ENCODE data around the gene CD164L2.

Gene CD164L2

GRCh38 chr1:27363766-27364695 lies 19.1 kb downstream of the CD164L2 start:
- DNase-seq (ENCODE audit: low read depth), result no peak

DNA sequence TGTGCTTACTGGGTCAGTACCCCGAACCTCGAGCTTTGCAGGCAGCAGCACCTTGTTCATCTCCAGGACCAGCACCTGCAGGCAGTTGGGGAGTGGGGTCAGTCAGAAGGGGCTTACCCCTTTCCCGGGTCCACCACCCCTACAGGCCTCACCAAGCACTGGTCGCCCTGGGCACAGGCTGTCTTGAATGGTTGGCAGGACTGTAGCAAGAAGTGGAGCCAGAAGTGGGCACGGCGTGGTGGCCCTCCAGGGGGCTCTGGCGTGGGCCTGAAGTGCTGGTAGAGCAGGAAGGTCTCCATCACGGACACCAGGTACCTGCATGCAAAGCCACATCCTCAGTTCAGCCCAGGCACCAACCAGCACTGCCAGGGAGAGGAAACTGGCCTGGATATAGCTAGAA lies 21.6 kb downstream of the CD164L2 start:
- DNase-seq (ENCODE audit: low read depth), result no peak

- DNase-seq (ENCODE audit: low read depth), result no peak
Measured at GRCh38 chr1:27361044-27361402, 22.1 kb downstream of the CD164L2 start.

GRCh38 chr1:27360159-27361043 lies 22.7 kb downstream of the CD164L2 start:
- DNase-seq (ENCODE audit: low read depth), result peak; percentile 39

DNA sequence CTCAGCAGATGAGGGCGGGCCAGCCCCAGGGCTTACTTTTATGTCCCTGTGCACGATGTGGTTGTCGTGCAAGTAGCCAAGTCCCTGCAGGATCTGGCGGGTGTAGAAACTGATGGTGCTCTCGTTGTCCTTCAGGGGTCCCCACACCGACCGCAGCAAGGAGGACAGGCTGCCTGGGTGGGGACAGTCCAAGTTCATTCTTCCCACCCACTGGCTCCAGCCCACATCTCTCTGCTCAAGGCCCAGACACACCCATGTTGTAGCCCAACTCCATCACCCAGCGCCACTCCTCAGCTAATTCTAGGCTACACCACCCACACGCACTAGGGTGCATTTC lies 23.3 kb downstream of the CD164L2 start:
- no peak for DNase-seq (ENCODE audit: low read depth)

GRCh38 chr1:27358928-27359313 lies 24.2 kb downstream of the CD164L2 start:
- no peak for DNase-seq (ENCODE audit: low read depth)

GRCh38 chr1:27358038-27358927 lies 24.9 kb downstream of the CD164L2 start:
- no peak for DNase-seq (ENCODE audit: low read depth)

DNA sequence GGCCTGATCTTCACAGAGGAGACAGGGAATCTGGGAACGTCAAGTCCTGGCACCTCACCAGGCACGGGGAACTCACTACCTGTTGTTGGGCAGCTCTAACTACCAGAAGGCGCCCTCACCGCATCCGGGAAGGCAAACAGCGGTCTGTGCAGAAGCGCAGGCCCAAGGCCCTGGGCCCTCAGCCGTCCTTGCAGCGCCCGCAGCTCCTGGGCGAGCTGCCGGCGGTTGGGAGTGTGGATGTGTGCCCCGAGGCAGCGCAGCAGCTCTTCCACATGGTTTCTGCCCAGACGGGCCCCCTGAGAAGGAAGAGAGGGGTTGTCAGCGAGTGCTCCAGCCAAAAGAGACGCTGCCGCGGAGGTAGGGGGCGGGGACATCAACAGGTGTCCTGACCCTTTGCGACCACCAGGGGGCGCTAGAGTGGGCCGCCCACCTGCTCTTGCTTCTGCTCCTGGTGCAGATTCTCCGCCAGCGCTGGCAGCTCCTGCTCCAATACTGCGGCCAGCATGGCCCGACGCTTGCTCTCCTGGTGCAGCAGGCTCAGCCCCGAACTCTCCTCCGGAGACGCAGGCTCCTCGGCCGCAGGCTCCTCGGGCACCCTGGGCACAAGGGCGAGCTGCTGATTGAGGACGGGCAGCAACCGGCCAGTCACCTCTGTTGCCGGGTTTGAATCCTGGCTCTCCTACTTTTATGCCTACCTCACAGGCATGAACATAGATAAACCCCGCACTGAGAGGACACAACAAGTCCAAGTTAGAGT lies 25.7 kb downstream of the CD164L2 start:
- DNase-seq (ENCODE audit: low read depth), result peak; percentile 73

DNA sequence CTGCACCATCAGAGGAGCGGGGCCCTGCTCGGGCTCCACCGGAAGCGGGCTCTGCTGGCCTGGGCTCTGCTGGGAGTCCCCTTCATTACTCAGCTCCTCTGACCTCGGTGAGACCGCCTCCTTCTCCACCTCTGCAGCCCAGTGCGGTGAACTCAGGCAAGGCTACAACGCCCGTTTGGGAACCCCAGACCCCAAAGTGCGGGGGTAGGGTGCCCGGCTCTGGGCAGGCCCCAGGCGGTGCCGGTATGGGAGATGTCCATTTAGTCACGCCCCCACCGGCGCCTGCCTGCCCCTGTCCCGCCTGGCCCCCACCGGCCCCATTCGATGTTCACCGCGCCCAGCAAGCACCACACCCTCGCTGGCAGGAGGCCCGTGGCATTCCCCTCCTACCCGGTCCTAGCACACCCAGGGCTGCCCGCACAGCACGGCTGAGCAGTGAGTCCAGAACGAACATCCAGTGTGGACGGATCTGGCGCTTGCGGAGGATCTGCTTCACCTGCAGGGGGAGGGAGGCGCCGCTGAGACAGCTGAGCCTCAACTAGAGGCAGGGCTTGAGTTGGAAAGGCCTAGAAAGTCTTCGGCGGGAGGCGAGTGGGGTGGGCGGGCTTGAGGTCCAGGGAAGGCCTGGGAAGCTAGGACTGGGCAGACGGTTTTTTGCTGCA lies 26.4 kb downstream of the CD164L2 start:
- DNase-seq (ENCODE audit: low read depth), result peak; percentile 43

GRCh38 chr1:27356277-27356618 lies 26.9 kb downstream of the CD164L2 start:
- no peak for DNase-seq (ENCODE audit: low read depth)

DNA sequence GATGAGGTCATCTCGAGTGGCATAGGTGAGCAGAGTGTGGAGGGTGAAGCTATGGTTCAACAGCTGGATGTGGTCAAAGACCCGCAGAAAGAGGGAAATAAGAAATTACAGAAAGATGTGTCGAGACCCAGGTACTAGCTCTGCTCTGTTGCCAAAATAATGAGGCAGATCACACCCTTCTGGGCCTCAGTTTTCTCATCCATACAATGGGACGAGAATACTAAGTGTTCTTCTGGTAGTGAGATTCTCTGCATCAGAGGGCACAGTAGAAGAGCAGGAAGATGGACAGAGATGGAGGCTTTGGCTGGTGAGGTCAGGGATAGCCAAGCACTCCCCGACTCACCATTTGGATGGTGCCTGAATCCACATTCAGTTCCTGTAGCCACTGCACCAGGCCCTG lies 27.4 kb downstream of the CD164L2 start:
- no peak for DNase-seq (ENCODE audit: low read depth)

DNA sequence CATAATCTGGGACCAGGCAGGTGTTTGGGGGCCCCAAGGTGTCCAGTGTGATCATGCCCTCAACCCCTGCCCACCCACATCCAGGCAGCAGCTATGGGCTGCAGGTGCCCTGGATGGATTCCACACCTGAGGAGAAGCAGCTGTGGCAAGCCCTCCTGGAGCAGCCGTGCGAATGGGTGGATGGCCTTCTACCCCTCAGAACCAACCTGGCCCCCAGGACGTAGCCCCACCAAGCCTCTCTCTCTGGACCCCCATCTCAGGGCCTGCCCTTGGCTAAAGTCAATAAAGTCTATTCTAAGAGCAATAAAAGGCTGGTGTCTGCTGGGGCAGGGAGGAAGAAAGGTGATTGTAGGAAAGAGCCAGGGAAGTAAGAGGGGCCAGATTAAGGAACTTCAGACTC lies 29.5 kb downstream of the CD164L2 start:
- DNase-seq (ENCODE audit: low read depth), result no peak

- no peak for DNase-seq (ENCODE audit: low read depth)
Measured at GRCh38 chr1:27353166-27353565, 30.0 kb downstream of the CD164L2 start.

GRCh38 chr1:27351541-27352107 lies 31.5 kb downstream of the CD164L2 start:
- no peak for DNase-seq (ENCODE audit: low read depth)

DNA sequence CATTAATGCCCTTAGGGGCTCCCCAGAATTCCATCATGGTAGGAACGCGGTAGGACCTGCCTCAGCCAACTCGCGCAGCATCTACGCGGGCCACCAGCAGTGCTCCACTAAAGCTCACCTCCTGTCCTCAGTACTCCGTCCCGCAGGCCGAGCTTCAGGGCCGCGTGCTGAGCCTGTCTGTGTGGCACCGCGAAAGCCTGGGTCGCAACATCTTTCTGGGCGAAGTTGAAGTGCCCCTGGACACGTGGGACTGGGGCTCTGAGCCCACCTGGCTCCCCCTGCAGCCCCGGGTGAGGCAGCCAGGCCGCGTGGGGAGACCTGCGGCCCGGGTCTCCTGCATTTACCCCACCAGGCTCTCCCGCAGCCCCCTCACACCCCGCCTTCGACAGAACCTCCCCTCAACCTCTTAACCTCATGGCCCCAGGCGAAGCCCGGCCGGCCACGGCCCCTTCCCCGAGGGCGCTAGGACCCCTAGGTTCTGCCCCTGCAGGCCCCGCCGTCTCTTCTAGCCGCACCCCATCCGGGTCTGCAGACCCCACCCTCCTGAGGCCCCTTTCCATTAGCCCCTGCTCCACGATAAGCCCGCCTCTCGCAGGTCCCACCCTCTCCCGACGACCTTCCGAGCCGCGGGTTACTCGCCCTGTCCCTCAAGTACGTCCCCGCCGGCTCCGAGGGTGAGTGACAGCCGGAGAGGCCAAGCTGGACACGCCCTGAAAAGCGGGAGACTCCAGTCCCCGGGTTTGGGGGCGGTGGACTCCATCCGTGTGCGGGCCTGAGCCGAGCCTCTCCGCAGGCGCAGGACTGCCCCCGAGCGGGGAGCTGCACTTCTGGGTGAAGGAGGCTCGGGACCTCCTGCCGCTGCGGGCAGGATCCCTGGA lies 32.2 kb downstream of the CD164L2 start:
- no peak for DNase-seq (ENCODE audit: low read depth)

DNA sequence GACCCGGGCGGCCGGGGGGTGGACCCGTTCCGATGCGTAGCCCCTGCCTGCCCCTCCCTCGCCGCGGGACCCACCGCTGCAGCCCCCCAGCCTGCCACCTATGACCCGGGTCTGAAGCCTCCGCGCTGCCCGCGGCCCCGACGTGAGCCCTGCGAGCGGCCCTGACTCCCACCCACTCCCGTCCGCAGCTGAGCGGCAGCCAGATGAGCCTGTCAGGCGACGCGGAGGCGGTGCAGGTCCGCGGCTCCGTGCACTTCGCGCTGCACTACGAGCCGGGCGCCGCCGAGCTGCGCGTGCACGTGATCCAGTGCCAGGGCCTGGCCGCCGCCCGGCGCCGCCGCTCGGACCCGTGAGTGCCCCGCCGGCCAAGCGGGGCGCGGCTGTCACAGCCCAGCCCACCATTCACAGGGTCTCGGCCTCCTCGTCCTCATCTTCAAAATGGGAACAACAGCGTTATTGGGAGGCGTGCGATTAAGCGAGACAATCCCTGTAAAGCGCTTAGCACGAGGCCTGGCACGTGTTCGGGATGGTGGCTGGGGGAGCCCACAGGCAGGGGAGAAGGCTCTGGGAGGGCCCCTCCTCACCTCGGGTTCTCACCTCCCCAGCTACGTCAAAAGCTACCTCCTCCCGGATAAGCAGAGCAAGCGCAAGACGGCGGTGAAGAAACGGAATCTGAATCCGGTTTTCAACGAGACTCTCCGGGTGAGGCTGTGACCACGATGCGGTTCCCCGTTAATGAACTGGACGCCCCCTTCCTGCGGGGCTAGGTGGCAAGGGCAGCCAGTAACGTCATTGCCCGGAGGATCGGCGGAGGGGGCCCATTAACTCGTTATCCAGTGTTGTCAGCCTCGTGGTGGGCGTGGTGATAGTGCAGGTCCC lies 33.1 kb downstream of the CD164L2 start:
- no peak for DNase-seq (ENCODE audit: low read depth)

GRCh38 chr1:27348861-27349783 lies 34.0 kb downstream of the CD164L2 start:
- no peak for DNase-seq (ENCODE audit: low read depth)
